Activated CD4-positive, alpha-beta T cell treated with anti-CD3 and anti-CD28 coated beads, Interleukin-2, Interleukin-6, amounts not matched to agents 100 ng/mL and 50 ng/mL, durations not matched to agents 16 hours and 8 hours (primary cell): ENCODE results near the gene MAGEH1.
"Not testable (repeated sequence)": the region's sequence is repeated elsewhere in the genome, so short reads cannot be mapped to it uniquely, and the experiment has no call there.

Source experiments
- DNase-seq: peaks from one replicate; pipeline ENCODE4 v3.0.0-alpha.2; 2020

The MAGEH1 gene, protein sequence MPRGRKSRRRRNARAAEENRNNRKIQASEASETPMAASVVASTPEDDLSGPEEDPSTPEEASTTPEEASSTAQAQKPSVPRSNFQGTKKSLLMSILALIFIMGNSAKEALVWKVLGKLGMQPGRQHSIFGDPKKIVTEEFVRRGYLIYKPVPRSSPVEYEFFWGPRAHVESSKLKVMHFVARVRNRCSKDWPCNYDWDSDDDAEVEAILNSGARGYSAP

DNA sequence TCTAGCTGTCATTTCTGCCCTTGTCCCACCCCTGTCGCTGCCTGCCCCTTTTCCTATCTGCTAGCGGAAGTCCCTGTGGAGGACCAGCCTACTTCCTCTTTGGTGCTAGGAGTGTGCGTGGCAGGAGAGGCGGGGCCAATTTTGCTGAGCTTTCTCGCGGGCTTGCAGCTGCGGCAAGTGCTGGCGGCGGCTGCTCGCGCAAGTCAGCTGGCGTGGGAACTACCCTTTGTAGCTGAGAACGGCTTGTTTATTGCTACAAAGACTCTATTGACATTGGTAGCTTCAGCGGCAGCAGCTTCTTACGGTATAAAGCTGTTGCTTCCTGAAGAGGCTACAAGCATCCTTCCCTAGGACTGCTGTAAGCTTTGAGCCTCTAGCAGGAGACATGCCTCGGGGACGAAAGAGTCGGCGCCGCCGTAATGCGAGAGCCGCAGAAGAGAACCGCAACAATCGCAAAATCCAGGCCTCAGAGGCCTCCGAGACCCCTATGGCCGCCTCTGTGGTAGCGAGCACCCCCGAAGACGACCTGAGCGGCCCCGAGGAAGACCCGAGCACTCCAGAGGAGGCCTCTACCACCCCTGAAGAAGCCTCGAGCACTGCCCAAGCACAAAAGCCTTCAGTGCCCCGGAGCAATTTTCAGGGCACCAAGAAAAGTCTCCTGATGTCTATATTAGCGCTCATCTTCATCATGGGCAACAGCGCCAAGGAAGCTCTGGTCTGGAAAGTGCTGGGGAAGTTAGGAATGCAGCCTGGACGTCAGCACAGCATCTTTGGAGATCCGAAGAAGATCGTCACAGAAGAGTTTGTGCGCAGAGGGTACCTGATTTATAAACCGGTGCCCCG lies at the start of gene MAGEH1:
Gene MAGEH1, plus strand, starts transcription at position 138 of the 843 bp plus-strand sequence. Its CDS starts 248 bp downstream, at position 386.
- peak; percentile 83 for DNase-seq

DNA sequence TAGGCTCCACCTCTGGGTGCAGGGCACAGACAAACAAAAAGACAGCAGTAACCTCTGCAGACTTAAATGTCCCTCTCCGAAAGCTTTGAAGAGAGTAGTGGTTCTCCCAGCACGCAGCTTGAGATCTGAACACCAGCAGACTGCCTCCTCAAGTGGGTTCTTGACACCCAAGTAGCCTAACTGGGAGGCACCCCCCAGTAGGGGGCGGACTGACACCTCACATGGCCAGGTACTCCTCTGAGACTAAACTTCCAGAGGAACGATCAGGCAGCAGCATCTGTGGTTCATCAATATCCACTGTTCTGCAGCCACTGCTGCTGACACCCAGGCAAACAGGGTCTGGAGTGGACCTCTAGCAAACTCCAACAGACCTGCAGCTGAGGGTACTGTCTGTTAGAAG lies 24.8 kb upstream of the MAGEH1 start:
- DNase-seq: peak; percentile 8

DNA sequence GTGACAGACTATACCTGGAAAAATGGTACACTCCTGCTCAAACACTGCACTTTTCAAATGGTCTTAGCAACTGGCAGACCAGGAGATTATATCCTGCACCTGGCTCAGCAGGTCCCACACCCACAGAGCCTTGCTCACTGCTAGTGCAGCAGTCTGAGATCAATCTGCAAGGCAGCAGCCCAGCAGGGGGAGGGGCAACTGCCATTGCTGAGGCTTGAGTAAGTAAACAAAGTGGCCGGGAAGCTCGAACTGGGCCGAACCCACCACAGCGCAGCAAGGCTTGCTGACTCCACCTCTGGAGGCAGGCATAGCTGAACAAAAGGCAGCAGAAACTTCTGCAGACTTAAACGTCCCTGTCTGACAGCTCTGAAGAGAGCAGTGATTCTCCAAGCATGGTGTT lies 8.5 kb upstream of the MAGEH1 start:
- not testable (repeated sequence) for DNase-seq

DNA sequence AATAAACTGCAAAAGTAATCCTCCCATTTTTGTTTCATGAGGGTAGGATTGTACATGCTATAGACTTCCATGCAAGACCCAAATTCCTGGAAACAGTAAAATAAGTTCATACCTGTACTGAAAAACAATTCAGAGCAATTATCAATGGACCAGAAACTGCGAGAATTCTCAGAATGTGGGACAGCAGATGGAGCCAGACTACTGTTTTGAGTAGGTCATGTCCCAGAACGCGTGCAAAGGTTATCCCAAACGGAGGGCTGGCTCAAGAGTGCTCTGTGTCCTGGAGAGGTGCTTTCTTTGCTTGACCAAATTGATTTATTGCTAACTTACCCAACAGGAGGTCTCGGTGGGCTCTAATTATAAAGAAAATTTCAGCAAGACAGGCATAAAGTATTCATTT lies 1.7 kb upstream of the MAGEH1 start:
- no peak for DNase-seq

DNA sequence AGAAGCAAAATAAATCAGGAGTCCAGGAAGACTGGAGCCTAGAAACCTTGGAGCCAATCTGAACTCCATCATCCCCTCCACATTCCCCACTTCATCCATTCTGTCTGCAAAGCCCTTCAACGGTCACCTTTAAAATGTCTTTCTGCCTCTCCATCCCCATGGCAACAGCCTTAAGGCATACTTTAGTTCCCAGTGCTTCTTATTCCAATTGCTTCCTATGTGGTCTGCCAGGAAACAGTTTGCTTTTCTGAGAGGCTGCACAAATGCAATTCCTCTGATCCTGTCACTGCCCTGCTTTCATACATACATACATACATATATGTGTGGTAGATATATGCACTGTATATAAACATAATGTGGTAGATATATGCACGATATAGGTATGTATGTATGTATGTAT lies 786 bp upstream of the MAGEH1 start:
- DNase-seq: no peak

DNA sequence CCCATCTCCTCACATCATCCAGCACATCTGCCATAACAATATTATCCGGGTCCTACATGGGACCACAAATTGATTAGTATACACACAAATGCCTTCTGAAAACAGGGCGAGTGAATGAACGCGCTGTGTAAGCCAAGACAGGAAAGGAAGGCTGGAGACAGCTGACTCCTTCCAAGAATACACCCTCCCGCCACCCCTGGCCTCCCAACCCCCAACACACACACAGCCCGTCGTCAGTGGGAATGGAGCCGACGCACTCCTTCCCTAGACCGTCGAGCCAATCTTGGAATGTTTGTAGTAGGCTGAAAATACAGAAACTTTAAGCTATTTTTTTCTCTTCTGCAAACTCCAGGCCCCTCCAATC lies 319 bp upstream of the MAGEH1 start:
- peak; percentile 1 for DNase-seq

DNA sequence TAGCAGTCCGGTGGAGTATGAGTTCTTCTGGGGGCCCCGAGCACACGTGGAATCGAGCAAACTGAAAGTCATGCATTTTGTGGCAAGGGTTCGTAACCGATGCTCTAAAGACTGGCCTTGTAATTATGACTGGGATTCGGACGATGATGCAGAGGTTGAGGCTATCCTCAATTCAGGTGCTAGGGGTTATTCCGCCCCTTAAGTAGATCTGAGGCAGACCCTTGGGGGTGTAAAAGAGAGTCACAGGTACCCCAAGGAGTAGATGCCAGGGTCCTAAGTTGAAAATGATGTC lies 852 bp downstream of the MAGEH1 start:
- no peak for DNase-seq

DNA sequence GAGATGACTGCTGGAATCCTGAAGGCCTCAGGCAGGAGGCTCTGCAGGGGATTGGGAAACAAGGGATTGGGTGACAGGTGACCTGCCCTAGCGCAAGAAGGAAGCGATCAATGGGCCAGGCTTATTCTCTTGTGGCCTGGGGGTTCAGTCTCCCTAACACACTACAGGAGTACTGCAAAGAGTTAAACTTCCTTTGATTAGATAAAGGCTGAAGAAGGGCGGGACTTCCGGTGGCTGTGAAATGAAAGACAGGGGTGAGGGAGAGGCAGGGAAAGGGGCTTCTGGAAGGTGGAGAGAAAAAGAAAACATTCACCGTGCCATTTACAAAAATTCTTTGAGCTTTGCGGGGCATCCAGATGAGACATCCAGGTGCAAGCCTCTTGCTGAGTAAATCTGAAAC lies 3.8 kb downstream of the MAGEH1 start:
- not testable (repeated sequence) for DNase-seq

DNA sequence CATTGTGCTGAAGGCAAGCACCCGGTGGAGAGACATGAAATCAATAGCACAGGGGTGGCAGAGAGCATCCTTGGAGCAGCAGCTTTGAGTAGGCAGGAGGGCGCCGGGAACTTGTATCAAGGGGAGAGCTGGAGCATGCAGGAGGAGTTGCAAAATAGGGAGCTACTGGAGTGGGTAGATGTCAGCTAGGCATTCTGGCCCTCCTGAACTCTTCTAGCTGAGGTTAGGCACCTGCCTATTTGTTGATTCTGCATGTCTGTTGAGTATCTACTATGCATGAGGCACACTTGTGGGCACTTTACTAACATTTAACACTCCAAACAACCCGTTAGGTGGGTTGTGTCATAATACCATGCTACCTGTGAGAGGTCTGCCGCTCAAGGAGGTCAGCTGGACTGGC lies 7.5 kb downstream of the MAGEH1 start:
- not testable (repeated sequence) for DNase-seq

DNA sequence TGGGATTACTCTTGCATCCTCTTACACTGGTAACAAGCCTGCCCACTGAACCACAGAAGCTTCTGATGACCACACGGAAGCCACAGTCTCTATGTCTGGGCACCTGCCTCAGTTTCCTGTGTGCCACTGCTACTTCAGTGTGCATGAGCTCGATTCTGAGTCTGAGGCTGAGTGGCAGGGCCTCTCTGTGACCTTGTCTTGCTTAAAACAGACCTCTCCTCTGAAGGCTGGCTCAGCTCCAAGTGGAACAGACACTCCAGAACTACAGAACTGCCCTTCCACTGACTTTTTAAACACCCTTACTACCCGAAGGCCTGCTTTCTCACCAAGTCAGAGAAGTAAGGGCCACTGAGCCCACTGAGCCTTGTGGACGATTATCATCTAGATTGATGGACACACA lies 8.0 kb downstream of the MAGEH1 start:
- DNase-seq: not testable (repeated sequence)

DNA sequence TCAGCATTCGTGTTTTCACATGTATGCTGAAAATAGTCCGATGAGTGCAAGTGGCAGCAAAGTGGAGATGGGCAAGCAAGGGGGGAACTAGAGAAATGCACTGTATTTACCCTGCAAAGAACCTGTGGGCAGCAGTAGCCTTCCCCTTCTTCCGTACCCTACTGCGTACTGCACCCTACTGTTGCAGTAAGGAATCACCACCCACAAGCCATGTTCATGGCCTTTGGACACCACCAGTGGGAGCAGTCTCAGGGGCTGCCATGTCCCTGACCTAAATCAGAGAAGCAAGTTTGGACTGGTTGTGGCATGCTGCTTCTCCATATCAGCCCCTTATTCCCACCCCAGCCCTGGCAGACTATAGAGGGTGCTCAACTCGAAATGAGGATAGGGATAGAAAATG lies 12.1 kb downstream of the MAGEH1 start:
- not testable (repeated sequence) for DNase-seq

DNA sequence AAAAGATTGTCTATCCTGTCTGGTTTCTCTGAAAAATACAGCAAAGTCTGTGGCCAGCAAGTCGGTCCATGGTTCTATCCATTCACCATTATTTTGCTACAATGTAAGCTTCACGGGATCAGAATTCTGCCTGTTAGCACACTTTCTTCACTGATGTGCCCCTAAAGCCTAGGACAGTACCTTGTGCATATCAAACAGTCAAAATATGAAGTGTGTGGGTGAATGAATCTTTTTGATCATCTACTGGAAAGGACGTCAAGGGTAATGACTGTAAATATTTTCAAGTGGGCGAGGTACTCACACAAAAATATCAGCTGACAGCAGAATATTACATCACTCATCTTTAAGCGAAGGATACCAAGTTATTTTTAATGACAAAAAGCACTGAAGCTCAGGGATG lies 13.2 kb downstream of the MAGEH1 start:
- not testable (repeated sequence) for DNase-seq

DNA sequence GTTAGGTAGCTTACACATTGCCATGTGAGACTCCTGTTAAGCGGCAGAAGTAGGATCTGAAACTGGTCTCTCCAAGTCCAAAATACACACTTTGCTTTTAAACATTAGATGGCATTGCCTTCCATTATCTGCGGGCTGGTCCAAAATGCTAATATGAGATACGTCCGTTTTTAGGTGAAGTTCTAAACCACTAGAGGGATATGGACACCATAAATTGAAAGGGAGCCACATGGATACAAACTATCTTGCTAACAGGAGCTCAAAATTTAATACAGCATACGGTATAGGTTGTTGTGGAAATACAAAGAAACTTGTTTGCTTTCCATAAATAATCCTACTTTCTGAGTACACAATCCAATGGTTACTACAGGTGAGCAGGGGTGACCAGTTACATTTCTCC lies 13.9 kb downstream of the MAGEH1 start:
- DNase-seq: not testable (repeated sequence)

DNA sequence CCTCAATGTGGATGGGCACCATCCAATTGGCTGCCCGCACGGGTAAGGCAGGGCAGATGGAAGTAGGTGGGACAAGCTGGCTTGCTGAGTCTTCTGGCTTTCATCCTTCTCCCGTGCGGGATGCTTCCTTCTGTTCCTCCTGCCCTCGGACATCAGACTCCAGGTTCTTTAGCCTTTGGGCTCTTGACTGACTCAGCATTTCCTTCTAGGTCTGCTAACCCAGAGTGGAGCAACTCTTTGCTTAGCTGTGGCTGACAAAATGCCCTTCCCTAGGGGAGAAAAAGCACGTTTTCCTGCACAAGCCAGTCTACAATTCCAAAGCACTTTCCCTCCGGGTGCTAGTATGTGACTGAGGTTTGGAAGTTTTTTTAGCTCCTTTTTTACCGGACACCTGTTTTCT lies 28.0 kb downstream of the MAGEH1 start:
- DNase-seq: not testable (repeated sequence)

DNA sequence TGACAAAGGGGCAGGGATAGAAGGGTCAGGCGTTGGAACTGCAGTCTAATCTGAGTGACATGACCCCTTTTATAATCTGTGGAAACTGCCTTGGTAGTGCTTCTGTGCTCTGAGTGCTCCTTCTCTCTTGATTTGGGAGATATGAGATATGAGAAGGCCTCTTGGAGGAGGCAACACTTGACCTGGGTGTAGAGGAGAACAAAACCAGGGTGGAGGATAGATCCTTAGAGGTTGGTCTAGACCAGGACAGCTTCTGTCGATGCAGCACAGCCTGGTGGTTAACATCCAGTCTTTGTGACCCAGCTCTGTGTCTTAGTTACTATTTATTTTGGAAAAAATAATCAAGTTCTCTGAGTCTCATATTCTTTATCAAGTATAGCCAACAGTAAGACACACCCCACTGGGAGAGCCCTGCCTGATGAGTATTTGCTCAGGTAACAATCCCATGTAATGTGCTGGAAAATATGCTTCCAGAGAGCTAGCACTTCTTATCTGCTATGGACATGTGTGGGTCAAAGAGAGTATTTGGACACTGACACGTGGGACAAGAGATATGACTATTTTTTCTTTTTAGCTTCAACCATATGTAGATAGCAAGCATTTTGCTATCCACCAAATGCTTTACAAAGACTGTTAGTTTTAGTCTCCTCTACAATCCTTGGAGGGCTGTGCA lies 28.6 kb downstream of the MAGEH1 start:
- DNase-seq: no peak

DNA sequence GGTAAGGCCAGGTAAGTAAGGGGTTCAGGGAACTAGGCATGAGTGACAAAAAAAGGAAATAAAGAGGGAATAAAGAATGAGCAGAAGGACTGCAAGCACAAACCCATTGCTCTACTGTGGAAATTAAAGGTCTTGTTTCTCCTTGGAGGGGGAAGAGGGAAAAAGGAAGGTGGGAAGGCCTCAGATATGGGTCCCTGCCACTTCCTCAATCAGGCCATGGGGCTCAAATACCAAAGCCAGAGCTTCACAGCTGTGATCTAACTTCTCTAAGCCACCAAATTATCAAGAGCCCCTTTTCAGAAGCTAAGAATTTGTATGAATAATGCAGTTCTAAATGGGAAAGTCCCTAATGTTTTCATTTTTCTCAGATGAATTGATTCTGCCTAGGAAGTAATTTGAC lies 33.0 kb downstream of the MAGEH1 start:
- DNase-seq: no peak

DNA sequence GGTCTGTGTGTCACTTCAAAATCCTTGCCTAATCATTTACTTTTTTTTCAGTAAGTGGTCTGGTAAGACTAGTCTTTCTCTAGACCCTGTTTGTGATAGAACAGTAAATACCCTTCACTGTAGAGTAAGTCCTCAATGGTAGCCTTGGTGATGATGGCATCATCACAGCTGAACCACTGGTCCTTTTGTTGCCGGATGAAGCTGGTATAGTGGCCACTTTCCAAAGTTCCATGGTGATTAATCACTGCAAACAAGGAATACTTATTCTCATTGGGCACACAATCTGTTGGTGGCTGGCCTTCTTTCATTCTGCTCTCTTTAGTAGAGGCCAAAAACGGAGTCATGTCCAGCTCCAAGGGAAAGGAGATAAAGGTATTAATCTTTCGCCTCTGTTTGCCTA lies 34.8 kb downstream of the MAGEH1 start:
- no peak for DNase-seq

DNA sequence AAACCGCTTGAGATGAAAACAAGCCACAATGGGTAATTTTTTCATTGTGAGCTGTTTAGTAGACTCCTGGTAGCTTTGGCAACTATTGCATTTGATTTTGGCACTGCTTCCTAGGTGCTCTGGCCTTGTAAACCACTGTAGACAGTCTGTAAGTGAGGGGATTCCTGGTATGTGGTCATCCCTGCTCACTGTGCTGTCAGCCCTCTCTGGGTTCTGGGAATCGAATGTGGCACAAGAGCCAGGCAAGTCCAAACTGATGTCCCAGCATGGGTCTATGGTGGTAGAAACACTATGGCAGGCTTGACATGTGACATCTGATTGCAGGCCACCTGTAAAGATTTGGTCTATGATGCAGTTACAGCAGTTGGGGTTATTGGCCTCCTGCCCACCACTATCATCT lies 35.2 kb downstream of the MAGEH1 start:
- DNase-seq: no peak

DNA sequence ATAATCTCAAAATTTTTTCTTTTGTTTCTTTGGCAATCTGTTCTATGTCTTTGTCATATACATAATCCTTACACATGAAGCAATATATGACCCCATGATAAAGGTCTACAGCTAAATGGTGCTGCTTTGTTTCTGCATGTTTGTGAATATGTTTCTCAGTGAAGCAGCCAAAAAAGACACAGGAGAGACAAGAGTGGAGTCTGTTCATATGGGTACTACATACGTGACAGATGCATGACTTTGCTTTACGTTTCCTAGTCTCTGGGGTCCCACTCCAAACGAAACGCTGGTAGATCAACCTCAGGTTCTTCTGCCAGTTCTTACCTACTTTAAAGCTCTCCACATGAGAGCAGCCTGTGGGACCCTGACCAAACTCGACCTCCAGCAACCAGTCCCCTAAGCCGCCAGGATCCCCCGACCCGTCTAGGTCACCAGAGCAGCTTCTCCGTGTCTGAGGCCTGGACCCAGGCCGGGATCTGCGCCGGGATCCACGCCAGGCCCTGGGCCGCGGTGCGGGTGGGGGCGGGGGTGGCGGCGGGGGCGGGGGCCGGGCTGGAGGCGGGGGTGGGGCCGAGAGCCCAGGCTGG lies 36.2 kb downstream of the MAGEH1 start:
- DNase-seq: no peak

DNA sequence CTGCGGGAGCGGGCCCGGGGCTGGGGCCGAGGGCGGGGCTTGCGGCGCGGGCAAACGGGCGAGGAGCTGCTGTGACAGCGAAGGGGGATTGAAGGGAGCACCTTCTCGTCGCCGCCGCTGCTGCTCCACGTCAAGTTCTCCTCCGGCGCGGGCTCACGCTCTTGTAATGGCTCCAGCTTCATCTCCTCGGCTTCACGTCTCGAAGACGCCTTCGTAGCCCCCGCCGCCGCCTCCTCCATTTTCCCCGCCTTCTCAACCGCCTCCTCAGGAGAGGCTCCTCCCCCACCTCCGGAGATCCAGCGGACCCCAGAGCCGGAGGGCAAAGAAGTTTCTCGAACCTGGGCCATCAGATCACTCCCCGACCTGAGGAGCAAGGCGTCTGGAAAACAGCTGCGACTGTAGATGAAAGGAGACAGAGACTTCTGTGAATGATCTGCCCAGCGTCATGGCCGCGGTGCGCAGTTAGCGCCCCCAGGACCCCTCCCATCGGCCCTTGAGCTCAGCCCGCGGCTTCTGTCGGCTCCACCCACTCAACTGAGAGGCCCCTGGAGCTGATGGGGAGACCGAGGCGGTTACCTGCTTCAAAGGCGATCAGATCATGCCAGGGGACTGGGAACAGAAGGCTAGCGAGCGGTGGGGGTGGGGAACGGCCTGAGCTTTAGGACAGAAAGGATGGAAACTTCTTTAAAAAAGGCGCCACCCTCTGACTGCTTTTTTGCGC lies 36.8 kb downstream of the MAGEH1 start:
- peak; percentile 59 for DNase-seq

DNA sequence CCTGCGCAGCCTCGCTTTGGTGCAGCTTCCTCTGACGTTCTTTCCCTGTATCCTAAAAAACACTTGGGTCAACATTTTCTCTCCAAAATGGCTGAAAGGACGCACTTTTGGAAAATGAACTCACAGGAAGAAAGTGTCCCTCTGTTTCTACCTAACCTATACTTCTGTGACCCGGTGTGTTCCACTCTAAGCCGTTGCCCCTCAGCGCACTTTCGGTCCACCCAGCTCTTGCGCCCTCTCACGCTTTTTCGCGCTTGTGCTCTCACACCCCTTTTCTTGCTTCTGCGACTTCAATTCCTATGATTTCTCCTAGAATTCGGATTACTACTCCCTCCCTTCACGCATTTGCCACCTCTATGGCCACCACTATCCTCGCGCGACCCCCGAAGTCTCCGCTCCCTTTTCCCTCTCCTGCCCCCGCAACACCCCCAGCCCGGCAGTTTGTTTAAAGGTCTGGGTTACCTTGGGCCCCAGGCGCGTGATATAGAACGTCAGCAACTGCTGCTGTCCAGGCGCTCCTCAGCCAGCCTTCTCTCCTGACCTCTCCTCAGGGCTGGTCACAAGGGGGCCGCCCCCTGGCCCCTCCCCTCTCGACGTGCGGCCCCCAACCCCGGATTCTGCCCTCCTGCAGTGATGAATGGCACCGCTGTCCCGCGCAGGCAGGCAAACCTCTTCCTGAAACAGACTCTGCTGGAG lies 37.5 kb downstream of the MAGEH1 start, which contains the start of gene USP51:
Gene USP51, minus strand, starts transcription at position 535 of the 696 bp plus-strand sequence. CDS start 909 bp downstream, outside the sequence.
- DNase-seq: peak; percentile 5

DNA sequence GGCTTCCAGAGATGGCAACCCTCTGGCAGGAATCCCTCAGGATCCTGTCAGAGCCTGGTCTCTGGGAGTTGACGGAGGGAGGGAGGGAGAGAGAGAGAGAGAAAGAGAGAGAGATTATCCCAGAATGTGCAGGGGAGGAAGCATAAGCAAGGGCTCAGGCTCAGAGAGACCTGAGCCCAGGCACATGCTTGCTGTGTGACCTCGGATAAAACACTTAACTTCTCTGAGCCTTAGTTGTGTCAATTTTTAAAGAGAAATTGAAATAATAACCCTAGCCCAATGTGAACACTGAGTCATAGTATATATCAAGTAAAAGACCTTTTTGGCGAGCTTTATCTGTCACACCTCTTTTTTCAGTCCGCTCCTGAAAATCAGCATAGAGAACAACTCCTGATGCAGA lies 38.2 kb downstream of the MAGEH1 start:
- DNase-seq: no peak
